ENCODE results near the gene DHX29.

Gene DHX29

DNA sequence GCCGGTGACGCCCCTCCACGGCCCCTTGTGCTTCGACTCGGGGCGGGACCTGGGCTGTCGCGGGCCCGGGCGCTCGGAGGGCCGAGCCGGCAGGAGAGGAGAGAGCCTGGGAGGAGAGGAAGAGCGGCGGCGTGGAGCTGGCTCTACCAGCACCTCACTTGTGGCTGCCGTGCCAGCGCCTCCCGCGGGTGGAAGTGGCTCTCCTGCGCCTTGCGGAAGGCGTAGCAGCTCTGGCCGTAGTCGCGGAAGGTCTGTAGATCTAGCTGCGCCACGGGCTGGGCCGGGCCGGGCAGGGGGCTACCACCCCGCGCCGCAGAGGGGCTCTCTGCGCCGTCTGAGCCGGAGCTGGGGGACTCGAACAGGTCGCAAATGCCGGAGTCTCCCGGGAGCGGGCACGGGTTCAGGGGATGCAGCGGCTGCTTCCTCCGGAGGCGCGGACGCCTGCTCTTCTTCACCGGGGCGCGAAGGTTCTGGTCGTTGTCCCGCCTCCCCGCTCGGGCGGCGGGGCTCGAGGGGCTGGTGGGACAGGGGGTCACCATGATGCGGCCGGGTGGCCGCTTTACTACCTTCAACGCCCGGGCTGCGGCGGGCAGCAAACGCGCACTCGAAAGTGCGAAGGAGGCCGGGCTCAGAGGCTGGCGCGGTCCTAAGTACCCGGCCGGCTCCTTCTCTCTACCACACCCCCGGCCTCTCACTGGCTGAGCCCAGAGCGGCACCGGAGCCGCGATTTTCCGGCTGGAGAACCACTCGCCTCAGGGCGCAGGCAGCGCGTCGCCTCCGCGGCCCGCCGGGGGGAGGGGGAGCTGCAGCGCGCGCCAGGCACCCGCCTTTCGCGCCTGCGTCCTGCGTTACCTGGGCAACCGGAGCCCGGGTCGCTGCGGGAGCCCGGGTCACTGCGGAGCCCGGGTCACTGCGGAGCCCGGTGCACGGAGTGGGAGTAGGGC, 74.2 kb downstream of the DHX29 start, which contains the start of gene CCNO:
TSS of gene CCNO (minus strand) at position 624 of the 944 bp plus-strand sequence. CDS start at position 539, 85 bp downstream.
- DNase-seq (ENCODE audit: low read depth in 1 of 2, low spot score in 1 of 2): peak in 1 of 2 donors; percentile 40

DNA sequence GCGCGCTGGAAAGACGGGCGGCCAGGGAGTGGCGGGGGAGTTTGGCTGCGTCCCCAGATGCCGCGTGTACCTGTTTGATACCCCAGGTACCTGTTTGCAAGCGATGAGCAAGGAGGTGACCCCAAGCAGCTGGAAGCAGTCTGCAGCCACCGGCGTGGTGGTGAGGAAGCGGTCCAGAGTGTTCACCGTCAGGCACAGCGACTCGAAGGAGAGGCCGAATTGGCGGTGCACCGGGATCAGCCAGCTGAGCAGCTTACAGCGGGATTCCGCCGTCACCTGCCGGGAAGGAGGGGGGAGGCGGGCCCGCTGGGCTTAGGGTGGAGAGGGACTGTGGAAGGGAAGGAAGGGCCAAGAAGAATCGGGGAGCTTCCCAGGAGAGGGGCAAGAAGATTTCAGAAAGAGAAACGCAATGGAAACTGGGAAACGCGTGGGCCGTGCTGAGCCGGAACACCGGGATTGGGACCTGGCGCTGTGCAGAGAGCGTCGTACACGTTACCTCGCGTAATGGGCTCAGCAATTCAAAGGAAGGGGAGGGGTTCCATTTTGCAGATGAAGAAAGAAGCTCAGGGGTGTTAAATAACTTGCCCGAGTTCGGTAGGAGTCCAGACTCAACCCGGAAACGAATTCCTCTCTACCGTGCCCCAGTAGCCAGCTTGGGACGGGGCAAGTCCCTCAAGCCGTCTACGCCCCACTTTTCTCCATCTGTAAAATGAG, 75.1 kb downstream of the DHX29 start:
- no peak for DNase-seq (ENCODE audit: low read depth in 1 of 2, low spot score in 1 of 2)

DNA sequence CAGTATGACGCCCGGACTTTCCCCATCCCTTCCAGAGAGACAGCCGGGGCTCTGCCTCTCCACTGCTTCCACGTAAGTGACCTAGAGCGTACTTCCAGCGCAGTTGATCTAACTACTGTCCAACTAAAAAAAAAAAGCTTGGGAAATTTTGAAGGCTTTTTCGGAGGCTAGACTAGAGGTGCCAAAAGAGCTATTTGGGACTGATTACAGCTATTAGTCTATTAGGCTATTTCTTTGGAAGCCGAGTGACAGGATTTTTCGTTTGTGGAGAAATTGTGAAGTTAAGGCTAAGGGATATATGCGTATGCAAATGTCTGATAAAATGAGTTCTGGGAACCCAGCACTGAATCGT, 75.6 kb downstream of the DHX29 start:
- DNase-seq (ENCODE audit: low read depth in 1 of 2, low spot score in 1 of 2): no peak

DNA sequence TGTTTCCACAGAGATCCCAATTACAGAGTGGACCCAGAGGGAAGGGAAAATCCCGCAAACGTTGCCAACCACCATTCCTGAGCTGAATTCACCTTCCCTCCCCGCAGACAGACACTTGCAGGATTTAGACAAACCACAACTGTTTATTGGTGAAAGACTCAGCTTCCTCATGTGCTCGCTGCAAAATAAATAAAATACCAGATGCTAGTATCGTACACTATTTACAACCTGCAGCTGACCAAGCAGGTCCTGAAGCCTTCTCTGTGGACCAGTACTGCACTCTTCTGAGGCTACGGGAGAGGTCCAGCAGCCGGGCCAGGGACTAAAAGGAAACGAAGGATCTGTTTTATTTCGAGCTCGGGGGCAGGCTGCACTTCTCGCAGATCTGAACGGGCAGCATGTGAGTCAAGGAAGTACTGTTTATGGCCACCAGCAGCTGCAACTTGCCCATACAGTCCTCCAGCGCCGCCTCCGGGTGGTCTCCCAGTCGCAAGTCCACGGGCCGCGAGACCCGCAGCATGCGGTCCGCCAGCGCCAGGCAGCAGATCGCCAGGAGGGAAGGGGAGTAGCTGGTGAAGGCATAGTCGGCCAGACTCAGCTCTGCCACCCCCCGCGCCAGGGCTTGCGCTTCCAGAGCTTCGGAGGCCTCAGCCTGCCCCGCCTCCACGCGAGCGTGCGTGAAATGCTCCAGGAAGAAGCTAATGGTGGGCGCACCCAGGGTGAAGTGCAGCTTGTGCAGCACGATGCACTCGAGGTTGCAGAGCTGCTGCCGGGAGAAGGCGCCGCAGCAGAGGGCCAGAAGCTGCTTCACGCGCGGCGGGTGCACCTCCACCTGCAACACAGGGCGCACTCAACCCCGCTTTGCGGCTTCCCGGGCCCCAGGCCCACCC, 76.2 kb downstream of the DHX29 start:
- peak in 1 of 2 donors; percentile 10 for DNase-seq (ENCODE audit: low read depth in 1 of 2, low spot score in 1 of 2)

DNA sequence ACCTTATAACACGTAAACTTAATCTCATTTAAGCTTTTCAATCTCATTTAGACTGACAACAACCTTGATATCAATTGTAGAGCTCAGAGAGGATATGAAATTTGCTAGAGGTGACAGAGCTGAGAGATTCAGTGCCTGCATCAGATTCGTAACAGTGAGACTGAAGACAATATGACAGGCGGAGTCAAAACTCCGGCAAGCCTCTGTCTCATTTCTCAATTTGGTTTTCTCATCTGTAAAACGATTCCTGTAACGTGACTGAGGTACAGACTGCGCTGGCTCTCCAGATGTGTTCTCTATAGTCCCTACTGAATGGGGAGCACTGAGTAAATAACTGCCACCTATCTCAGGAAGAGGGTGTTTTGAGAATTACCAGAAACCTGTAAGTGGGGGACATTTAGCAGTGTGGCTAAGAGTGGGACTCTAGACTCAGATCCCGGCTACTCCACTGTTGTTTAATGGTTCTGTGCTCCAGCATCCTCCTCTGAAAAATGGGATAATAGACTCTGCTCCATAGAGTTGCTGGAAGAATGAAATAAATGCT, 77.3 kb downstream of the DHX29 start:
- no peak for DNase-seq (ENCODE audit: low read depth in 1 of 2, low spot score in 1 of 2)

DNA sequence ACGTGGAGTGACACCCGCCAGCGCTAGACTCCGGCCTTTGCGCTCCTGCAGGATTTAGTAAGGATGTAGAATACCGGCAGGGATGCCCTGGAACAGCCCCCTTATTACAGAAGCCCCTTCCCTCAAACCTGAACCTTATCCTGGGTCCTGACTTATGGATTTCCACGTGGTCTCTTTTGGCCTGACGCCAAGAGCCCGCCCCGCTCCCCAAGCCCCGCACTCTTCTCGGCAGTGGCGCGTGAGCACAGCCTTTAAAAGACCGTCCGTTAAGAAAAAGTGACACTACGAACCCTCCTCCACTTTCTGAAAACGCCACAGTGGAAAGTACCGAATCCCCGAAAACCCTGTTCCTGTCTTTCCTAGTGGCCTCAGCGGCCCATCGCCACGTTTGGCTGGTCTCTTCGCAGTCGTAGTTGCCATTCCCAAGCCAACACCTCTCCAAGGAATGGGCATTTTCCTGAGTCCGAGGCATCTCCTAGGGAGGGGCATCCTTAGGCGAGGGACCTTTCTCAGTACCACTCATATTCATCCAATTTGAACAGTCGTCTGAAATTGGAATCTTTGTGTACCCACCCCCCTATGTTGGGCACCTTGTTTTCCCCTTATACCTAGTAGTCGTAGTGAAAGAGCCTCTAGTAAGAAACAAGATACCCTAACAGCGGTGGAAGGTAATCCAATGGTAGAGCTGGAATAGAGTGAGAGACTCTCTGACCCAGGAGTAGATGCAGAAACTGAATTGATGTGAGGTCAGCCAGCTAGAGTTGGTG, 79.6 kb downstream of the DHX29 start:
- no peak for DNase-seq (ENCODE audit: low read depth in 1 of 2, low spot score in 1 of 2)

DNA sequence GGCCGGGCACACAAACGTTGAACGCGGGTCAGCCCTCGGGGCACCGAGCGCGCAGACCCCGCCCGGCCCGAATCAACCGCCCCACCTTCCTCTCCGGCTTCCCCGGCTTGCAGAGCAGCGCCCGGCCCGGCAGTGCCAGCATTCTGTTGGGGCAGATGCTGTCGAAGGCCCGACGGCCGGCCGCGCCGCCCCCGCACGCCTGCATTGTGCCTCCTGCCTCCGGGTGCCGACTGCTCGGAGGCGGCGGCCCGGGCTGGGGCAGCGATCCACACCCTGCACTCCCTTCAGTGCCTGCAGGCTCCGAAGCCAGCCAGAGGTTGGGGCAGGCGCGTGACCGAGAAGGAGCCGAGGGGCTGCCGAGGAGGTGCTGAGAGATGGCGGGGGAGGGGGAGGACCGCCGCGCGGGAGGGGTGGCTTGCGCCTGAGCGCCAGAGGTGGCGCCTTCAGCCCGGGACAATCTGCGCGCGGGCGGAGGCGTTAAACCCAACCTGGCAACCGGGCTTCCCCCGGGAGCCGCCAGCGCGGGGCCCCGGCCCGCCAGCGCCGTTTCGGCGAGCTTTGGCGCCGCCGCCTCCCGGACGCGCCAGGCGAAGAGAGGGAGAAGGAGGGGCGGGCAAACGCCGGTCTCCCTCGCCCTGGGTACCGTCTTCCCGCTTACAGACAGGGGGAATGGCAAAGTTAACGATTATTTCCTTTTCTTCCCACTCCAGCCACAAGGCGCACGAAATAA, 80.4 kb downstream of the DHX29 start, which contains the start of gene MCIDAS:
TSS of gene MCIDAS (minus strand) at position 382 of the 730 bp plus-strand sequence. CDS start at position 205, 177 bp downstream.
- peak in 1 of 2 donors; percentile 56 for DNase-seq (ENCODE audit: low read depth in 1 of 2, low spot score in 1 of 2)

DNA sequence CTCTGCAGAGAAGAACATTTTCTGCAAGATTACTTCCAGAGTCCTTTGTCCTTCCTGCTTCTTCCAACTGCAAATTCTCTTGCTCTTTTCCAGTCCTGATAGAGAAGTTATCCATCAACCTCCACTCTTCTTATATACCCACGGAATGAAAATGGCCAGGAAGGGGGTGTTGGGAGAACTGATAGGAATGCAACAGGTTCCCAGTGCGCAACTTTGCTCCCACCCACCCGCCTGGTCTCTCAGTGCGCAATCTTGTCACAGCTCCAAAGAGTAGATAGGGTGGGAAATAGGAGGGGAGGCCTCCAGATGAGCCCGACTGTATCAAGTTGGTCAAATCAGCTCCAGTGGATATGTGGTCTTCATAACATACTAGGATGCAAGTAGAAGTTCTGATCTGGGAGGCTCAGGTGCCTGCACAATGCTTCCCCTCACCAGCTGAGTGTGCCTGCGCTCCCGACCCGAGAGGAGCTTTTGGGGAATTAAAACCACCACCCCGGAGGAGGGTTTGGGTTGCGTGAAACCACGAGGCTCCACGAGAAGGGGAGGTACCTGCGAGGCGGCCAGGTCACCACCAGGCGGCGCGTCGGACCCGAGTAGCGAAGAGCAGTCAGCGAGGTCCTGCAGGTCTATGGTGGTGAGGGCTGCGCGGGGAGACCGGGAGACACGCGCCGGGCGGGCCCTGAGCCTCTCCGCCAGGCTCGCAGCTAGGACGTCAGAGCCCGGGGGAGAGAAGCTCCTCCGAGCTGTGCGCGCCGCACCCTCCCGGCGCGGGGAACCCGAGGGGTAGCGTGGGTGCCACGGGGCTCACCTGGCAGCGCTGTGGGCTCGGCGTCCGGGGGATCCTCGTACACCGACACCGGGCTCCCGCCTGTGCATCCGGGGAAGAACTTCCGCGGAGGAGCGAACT, 81.2 kb downstream of the DHX29 start:
- DNase-seq (ENCODE audit: low read depth in 1 of 2, low spot score in 1 of 2): peak in 1 of 2 donors; percentile 54

DNA sequence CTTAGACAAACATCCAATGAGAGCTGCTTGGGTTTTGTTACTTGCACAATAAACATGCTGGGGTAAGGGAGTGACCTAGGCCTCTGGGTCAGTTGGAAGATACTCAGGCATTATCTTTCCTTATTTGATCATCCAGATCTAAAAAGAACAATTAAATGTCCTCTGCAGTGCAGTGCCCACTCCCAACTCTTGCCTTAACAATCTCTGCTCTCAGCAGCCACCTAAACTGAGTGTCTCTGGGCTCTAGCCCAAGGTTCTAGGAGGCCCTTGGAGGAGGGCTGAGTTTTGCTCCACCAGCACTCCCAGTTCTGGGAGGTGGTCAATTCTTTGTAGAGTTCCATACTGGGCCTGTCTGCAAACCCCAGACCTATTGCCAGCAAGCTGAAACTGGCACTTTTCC, 82.1 kb downstream of the DHX29 start:
- no peak for DNase-seq (ENCODE audit: low read depth in 1 of 2, low spot score in 1 of 2)

DNA sequence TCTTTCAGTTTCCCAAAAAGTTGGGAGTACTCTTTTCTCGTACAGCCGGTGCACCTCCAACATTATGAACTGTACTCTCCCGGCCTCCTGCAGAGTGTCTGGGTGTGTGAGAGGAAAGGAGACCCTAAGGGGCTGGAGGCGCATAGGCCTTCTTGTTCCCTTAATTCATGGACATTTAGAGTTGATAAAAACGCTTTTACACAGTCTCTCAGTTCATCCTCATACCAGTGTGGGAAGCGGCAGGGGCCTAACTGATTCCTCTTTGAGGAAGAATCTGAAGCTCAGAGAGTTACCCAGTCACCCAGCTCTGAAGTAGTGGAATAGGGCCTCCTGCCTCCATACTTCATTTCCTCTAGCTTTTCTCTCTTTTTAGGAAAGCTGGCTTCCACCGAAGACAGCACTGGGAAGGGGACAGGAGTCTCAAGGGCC, 83.7 kb downstream of the DHX29 start:
- no peak for DNase-seq (ENCODE audit: low read depth in 1 of 2, low spot score in 1 of 2)

DNA sequence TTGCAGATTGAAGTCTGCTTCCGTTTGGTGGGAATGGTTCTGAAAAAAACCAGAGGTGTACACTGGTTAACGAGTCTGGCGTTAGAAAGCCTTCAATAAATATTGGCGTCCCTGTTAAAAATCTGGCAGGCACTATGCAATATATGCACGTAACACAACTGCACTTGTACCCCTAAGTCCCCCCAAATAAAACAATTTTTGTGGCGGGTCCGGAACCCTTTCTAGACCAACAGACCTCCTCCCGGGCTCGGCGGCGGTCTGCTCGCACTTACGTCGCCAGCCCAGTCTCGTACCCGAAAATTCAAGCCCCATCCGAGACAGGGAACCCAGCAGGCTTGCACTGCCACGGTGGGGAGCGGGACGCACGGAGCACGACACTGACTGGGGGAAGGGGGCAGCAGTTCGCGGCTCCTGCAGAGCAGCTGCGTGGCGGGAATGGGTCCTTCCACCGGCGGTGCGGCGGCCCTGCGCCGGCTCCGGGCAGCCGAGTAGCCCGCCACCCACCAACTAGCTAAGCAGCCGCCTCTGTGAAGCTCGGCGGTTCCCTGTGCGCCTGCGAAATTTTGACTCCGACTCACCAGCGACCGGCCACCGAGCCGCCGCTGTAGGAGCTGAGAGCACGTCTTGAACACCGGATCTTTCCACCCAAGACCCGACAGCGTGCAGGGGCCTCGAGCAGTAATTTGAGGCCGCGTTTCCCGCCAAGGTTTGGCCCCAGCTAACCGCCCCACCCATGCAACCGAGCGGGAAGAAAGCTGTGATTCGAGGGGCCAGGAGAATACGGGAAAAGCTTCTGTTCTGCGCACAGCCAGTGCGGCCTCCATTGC, 84.3 kb downstream of the DHX29 start:
- DNase-seq (ENCODE audit: low read depth in 1 of 2, low spot score in 1 of 2): no peak

DNA sequence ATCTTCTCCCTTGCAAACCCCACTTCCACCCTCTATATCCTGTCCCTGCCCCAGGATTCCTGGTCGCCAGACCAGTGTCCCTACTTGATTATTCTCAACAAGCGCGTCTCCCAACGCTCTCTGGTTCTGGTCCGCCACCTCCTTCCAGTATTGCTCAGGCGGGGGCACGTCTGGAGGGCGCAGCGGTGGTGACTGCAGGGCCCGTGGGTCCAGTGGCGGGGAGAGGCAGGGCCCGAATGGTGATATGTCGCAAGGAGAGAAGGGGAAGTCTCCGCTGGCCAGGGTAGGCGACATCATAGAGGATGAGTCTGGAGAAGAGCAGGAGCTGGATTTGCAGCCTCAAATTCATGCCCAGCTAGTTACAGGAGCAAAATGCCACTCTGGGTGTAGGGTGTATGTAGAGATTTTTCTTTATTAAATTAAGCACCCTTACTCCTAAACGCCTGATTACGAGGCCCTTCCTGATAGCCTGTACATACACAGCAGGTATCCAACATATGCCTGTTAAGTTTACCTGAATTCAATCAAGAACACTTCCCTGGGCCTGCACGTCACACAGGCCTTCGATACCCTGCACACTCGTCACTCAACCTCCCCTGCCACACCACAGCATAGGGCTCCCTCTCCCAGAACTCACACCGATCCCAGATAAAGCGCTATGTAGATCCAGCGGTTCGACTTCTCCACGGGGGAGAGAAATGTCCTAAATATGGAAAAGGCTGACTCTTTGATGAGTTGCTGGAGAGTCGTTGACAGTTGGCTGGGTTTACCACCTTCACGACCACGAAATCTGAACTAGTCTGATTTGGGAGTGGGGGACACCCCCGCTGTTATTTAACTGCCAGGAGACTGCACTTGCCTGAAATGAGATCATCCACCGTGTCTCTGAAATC, 85.2 kb downstream of the DHX29 start:
- DNase-seq (ENCODE audit: low read depth in 1 of 2, low spot score in 1 of 2): no peak

DNA sequence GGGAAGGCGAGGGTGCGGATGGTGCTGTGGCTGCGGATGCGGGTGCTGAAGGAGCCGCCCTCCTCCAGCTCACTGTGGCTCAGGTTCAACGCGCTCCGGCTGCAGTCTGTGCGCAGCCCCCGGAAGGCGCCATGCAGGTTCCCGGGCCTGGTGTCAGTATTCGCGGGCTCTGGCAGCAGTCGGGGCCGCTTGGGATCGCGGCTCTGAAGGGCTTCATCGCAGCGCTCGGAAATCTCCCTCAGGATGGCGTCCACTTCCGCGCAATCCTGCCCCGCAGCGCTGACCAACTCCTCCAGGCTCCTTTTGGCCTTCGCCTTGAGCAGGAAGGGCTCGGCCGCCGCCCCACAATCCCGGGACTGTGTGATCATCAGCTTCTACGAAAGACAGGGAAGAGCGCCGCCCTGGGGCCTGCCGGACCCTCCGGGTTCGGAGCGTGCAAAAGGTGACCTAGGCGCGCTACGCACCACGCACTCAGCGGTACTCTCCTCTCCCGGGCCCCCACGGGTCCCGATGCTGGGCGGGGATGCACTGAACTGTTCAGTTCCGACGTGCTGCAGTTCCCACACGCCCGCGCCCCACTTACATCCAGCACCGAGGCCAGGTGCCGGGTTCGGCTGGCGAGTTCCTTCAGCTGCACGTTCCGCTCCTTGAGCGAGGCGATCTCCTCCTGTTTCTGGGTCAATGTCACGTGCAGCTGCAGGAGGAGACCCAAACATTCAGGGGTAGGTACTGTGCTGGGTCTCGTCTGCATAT, 86.9 kb downstream of the DHX29 start:
- no peak for DNase-seq (ENCODE audit: low read depth in 1 of 2, low spot score in 1 of 2)

DNA sequence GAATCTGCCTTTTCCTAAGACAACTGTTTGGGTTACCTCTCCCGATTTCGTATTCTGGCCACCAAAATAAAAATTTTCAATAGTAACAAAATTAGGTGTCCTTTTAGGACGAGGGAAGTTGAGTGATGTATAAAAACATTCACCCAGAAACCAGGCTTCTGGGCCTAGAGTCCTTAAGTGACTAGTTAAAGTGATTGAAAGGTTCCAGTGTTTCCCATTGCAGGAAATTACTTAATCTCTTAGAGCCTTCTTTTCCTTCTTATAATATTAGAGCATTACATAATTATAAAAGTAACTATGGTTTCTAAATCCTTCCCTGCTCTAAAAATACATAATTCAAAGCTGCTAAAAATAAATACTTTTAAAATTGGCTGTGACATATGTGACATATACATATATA, 87.7 kb downstream of the DHX29 start:
- no peak for DNase-seq (ENCODE audit: low read depth in 1 of 2, low spot score in 1 of 2)

DNA sequence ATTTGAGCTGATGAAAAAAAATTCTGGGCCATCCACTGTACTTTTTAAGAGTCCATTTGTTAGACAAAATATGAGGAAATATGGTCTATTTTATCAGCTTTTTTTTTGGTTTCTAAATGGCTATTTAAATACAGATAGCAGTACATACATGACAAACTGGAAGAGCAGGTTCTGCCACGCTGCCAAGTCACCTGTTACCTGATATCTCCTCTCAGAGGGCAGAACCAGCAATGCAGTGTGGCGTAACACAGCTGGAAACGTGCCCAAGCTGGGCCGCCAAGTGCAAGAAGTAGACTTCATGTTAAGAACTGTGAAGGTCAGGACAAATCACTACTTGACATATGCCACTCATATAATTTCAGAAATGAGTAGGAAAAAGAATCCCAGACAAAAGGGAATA, 88.5 kb downstream of the DHX29 start:
- no peak for DNase-seq (ENCODE audit: low read depth in 1 of 2, low spot score in 1 of 2)

All from stimulated activated CD4-positive, alpha-beta T cell treated with anti-CD3 and anti-CD28 coated beads, Interleukin-15, amount 100 ng/mL, for 1 hour (primary cell).